GM12878 (cell line): ENCODE measurements around the gene PLXNB3.

ENCODE experiments used
- EP300 ChIP-seq, 2 experiments: fragments of 150-350 bp in 1 of 2; IDR thresholded peaks; 2 replicates each; pipeline ENCODE4 v1.6.1; 2011 to 2012; ENCODE audit warnings: low read depth in 2 of 2, low read length in 2 of 2, borderline replicate concordance in 1 of 2, improper control_type of control experiment in 1 of 2, inconsistent platforms in 1 of 2; ENCODE audit not compliant: control insufficient read depth in 1 of 2
- EZH2 ChIP-seq: IDR thresholded peaks from 2 replicates; pipeline ENCODE4 v1.6.1; 2012; ENCODE audit warnings: low read depth, mild to moderate bottlenecking, control low read depth, inconsistent platforms, low read length, borderline replicate concordance; ENCODE audit not compliant: control insufficient read depth
- HDAC2 ChIP-seq: fragments of 200-600 bp; sonication (generic); IDR thresholded peaks from 2 replicates; pipeline ENCODE4 v1.6.1; 2017
- JUND ChIP-seq: IDR thresholded peaks from 2 replicates; pipeline ENCODE4 v1.6.1; 2012; ENCODE audit warnings: low read depth, mild to moderate bottlenecking, low read length, improper control_type of control experiment, moderate library complexity
- MXI1 ChIP-seq: fragments of 150-350 bp; IDR thresholded peaks from 2 replicates; pipeline ENCODE4 v1.6.1; 2011; ENCODE audit warnings: low read depth, mild to moderate bottlenecking, inconsistent platforms, low read length, improper control_type of control experiment
- NFYB ChIP-seq: IDR thresholded peaks from 2 replicates; pipeline ENCODE4 v1.6.1; 2011; ENCODE audit warnings: low read depth, mild to moderate bottlenecking, low read length, improper control_type of control experiment, moderate library complexity; ENCODE audit not compliant: insufficient read depth
- POLR2A ChIP-seq: IDR thresholded peaks from 2 replicates; pipeline ENCODE4 v1.6.1; 2011; ENCODE audit warnings: low read depth, mild to moderate bottlenecking, low read length
- RAD21 ChIP-seq: IDR thresholded peaks from 2 replicates; pipeline ENCODE4 v1.6.1; 2011; ENCODE audit warnings: mild to moderate bottlenecking, low read depth, low read length, moderate library complexity; ENCODE audit not compliant: insufficient read depth
- SREBF2 ChIP-seq: IDR thresholded peaks from 2 replicates; pipeline ENCODE4 v1.6.1; 2012; ENCODE audit warnings: mild to moderate bottlenecking, low read length
- YY1 ChIP-seq: IDR thresholded peaks from 2 replicates; pipeline ENCODE4 v1.6.1; 2011; ENCODE audit warnings: low read depth, mild to moderate bottlenecking, low read length
- ZNF207 ChIP-seq: fragments of 450-650 bp; IDR thresholded peaks from 2 replicates; pipeline ENCODE4 v1.6.1; 2014; ENCODE audit warnings: antibody characterized with exemption, mild to moderate bottlenecking, borderline replicate concordance
- TF ChIP-seq, protein P1 (sequence below): IDR thresholded peaks from 2 replicates; pipeline ENCODE4 v1.6.1; 2012; ENCODE audit warnings: low read depth, low read length, improper control_type of control experiment
- TF ChIP-seq, protein P2 (sequence below), 3 experiments: IDR thresholded peaks in 2 of 3; conservative IDR thresholded peaks in 1 of 3; 2 replicates each; pipeline ENCODE4 v1.5.1; 2011; ENCODE audit warnings: low read depth in 3 of 3, low read length in 3 of 3, mild to moderate bottlenecking in 3 of 3, control low read depth in 2 of 3, moderate library complexity in 2 of 3, inconsistent platforms in 1 of 3, mixed read lengths in 1 of 3; ENCODE audit not compliant: control insufficient read depth in 2 of 3, insufficient read depth in 1 of 3; ENCODE audit errors: extremely low read depth in 1 of 3

DNA sequence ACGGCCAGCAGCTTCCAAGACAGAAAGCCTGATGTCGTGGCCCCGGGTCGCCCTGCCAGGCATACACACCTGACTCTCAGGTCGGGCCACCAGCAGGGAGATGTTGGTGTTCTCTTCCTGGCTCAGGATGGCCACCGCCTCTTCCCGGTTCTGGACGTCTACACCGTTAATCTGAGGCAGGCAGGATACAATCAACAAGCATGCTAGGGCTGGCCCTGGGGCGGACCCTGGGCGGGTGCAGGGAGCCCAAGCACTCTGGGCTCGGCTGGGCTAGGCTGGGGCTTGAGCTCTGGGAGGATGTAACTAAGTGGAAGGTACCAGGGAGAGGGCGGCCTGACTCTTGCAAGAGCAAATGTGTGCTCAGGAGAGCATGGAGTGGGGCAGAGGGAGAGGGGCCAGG is 41.4 kb downstream of the PLXNB3 start:
- TF ChIP-seq RAD21 (no peak), POLR2A (no peak), HDAC2 (no peak), EZH2 (no peak), MXI1 (no peak), YY1 (no peak), JUND (no peak), NFYB (no peak), EP300 (IDR thresholded peaks at IDR 0.05; ENCODE audit: borderline replicate concordance in 1 of 2, control insufficient read depth in 1 of 2, low read depth in 2 of 2, low read length in 2 of 2) (no peak), SREBF2 (no peak), ZNF207 (no peak)
- TF ChIP-seq, protein P1, sequence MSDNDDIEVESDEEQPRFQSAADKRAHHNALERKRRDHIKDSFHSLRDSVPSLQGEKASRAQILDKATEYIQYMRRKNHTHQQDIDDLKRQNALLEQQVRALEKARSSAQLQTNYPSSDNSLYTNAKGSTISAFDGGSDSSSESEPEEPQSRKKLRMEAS, result no peak
- TF ChIP-seq, protein P2, sequence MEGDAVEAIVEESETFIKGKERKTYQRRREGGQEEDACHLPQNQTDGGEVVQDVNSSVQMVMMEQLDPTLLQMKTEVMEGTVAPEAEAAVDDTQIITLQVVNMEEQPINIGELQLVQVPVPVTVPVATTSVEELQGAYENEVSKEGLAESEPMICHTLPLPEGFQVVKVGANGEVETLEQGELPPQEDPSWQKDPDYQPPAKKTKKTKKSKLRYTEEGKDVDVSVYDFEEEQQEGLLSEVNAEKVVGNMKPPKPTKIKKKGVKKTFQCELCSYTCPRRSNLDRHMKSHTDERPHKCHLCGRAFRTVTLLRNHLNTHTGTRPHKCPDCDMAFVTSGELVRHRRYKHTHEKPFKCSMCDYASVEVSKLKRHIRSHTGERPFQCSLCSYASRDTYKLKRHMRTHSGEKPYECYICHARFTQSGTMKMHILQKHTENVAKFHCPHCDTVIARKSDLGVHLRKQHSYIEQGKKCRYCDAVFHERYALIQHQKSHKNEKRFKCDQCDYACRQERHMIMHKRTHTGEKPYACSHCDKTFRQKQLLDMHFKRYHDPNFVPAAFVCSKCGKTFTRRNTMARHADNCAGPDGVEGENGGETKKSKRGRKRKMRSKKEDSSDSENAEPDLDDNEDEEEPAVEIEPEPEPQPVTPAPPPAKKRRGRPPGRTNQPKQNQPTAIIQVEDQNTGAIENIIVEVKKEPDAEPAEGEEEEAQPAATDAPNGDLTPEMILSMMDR (IDR thresholded peaks at IDR 0.05 in 2 of 3, conservative IDR thresholded peaks at IDR 0.05 in 1 of 3; ENCODE audit: control insufficient read depth in 2 of 3, extremely low read depth in 1 of 3, insufficient read depth in 1 of 3, low read depth in 3 of 3, low read length in 3 of 3), result no peak
